Heart right ventricle (tissue), 16 donors: Measurements from ENCODE around the gene BRI3BP. TPM values are rescaled to one million over a fixed set of nuclear protein-coding genes. Genes with fewer than 3 reads are reported as not detected.

Experiments used
- ATAC-seq, 8 donors: fragments of 200-7000 bp; cut with Tn5 transposase; one replicate each; pipeline ENCODE4 v1.9.1; 2020; ENCODE audit warnings: mild to moderate bottlenecking in 8 of 8, moderate library complexity in 8 of 8, moderate number of reproducible peaks in 1 of 8
- DNase-seq, 2 donors: peaks; one replicate each; pipeline ENCODE4 v3.0.0-alpha.2; 2020
- H3K27ac ChIP-seq, 10 donors: fragments of 200-600 bp; sonication (generic) in 2 of 10; one replicate each; pipeline versions ENCODE4 v1.5.0 to v1.8.0; 2020 to 2022; ENCODE audit warnings: mild to moderate bottlenecking in 3 of 10
- H3K27me3 ChIP-seq, 7 donors: fragments of 200-600 bp; one replicate each; pipeline ENCODE4 v1.8.0; 2021 to 2022; ENCODE audit warnings: mild to moderate bottlenecking in 2 of 7
- H3K36me3 ChIP-seq, 9 donors: fragments of 200-600 bp; sonication (generic) in 1 of 9; one replicate each; pipeline versions ENCODE4 v1.5.0 to v1.8.0; 2020 to 2022; ENCODE audit warnings: mild to moderate bottlenecking in 2 of 9
- H3K4me1 ChIP-seq, 9 donors: fragments of 200-600 bp; sonication (generic) in 1 of 9; one replicate each; pipeline versions ENCODE4 v1.5.0 to v1.8.0; 2020 to 2022; ENCODE audit warnings: mild to moderate bottlenecking in 4 of 9
- H3K4me3 ChIP-seq, 10 donors: fragments of 200-600 bp; sonication (generic) in 2 of 10; one replicate each; pipeline versions ENCODE4 v1.5.0 to v1.8.0; 2020 to 2022; ENCODE audit warnings: mild to moderate bottlenecking in 7 of 10, moderate library complexity in 2 of 10
- H3K9me3 ChIP-seq, 11 donors: fragments of 200-600 bp in 10 of 11; sonication (generic) in 2 of 11; one replicate each; pipeline versions ENCODE4 v1.5.0 to v1.8.0; 2013 to 2022; ENCODE audit warnings: mild to moderate bottlenecking in 2 of 11, control low read depth in 1 of 11, moderate library complexity in 1 of 11
- WGBS, 2 donors: extraction: QIAGEN DNeasy Blood & Tissue Kit; methylation state at CpG; one replicate each; pipeline ENCODE4 v1.1.7; 2013; ENCODE audit warnings: inconsistent platforms in 1 of 2; 5-methylcytosine and 5-hydroxymethylcytosine counted together
- intact Hi-C, 10 donors: fragments of 100-400 bp; cut with DNase I; formaldehyde crosslinking; loops; one replicate each; pipeline versions ENCODE4 v1.11.1 to v1.14.2; 2022
- polyA plus RNA-seq, 2 donors: library from polyadenylated mRNA; stranded (reverse); fragments of 200-250 nt; gene quantifications; one replicate each; pipeline ENCODE4 v1.2.3, GENCODE V29; 2013
- total RNA-seq, 10 donors: library from RNA; stranded (reverse); fragmentation: NEBNext Ultra II Directional in 3 of 10; extraction: Animal tissue kit (Norgen Biotek cat#: 25700) in 3 of 10; gene quantifications; one replicate each; pipeline versions ENCODE4 v1.2.1 to v1.2.4, GENCODE V29; 2021 to 2023
- TF ChIP-seq, protein P1 (sequence below), 9 donors: fragments of 200-600 bp; sonication (generic) in 2 of 9; IDR thresholded peaks; one replicate each; pipeline versions ENCODE4 v1.5.0 to v1.8.0; 2021 to 2022; ENCODE audit warnings: antibody characterized with exemption in 9 of 9, mild to moderate bottlenecking in 5 of 9, moderate library complexity in 1 of 9
- donor health status: Arrhythmogenic right ventricular cardiomyopathy.
- donor health status: ischemic (EF 13 %, LVEDD 7.1; RV severe dilation, severe dysfunction).
- donor health status: healthy with polysubstance abuse.
- donor health status: DM: no; HTN: yes; CAD: no.
- donor health status: DM: no; HTN: no; CAD: no.
- donor health status: ischemic (EF 25% LVEDD 6.9; RV normal size, moderate dysfunction).
- donor health status: ischemic (EF 25% LVEDD 5.7; RV mildly dilated, moderate dysfunction).
- donor health status: healthy.
- donor health status: DM: yes; HTN: yes; CAD: no.
- donor health status: Ischemic cardiomyopathy.
- donor health status: ischemic (EF 35%, LVEDD 5.7; RV mildly dilated, moderate dysfunction).
- donor health status: nonischemic (EF 11% LVEDD 7.7; RV severe dilation, severe dysfunction).
- donor health status: DM: yes; HTN: yes; CAD: no.
- donor health status: PGD.
- donor health status: ischemic (EF 29% LVEDD 5.4; RV normal size, mild dysfunction).
- donor health status: nonischemic (EF 23%, LVEDD 6.1; RV moderate dilation, normal function).

BRI3BP gene
- total and polyA plus RNA-seq, 12 donors, result 1.3 to 4.9 (median 3.7) TPM

DNA sequence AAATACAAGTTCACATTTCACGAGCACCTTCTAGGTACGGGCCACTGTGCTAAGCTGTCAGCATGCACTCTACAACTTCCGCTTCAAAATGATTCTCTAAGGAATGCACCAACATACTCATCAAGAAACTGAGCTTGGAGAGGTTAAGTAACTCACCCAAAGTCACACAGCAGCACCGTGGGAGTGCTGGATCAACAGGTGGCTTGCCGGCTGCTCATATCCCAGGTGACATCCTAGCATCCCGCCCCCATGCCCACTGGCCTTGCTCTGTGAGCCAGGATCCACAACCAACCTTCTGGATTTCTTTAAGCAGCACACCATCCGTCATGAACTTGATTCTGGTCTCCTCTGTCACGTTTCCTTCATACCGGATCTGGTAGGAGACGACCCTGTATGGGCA lies 21.2 kb upstream of the BRI3BP start:
- intact Hi-C loops, result no loop called here
- H3K36me3 ChIP-seq, result peaks cover 0 to 93% (median 42%) of the 10 kb centered on the region in 9 donors
- no peaks in the 10 kb centered on the region for H3K4me1 ChIP-seq
- WGBS, 2 donors, result 92% methylated on average over 10 of the region's 10 CpGs
- ATAC-seq (no peak), DNase-seq (no peak)
- TF ChIP-seq, protein P1, sequence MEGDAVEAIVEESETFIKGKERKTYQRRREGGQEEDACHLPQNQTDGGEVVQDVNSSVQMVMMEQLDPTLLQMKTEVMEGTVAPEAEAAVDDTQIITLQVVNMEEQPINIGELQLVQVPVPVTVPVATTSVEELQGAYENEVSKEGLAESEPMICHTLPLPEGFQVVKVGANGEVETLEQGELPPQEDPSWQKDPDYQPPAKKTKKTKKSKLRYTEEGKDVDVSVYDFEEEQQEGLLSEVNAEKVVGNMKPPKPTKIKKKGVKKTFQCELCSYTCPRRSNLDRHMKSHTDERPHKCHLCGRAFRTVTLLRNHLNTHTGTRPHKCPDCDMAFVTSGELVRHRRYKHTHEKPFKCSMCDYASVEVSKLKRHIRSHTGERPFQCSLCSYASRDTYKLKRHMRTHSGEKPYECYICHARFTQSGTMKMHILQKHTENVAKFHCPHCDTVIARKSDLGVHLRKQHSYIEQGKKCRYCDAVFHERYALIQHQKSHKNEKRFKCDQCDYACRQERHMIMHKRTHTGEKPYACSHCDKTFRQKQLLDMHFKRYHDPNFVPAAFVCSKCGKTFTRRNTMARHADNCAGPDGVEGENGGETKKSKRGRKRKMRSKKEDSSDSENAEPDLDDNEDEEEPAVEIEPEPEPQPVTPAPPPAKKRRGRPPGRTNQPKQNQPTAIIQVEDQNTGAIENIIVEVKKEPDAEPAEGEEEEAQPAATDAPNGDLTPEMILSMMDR (IDR thresholded peaks at IDR 0.05), result no peak
- H3K27me3 ChIP-seq, result no peaks in the 10 kb centered on the region
- H3K4me3 ChIP-seq, result no peak overlapping the region
- no peaks in the 10 kb centered on the region for H3K9me3 ChIP-seq
- H3K27ac ChIP-seq, result no peak overlapping the region

DNA sequence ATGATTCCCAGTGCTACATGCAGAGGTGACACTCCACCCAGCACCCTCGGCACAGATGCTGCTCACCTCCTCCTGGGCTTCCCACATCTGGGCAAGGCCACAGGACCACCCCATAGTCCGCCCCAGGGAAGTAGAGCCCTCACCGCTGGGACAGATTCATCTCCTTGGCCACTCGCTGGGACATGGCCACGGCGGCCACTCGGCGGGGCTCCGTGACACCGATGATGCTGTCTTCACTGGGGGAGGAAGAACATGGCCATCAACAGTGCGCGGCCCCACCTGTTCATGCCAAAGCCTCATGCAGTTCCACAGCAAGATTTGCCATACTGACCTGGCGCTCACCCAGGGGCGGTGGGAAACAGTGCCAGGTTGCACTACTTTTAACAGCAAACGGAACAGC lies 18.2 kb upstream of the BRI3BP start:
- TF ChIP-seq, protein P1 (IDR thresholded peaks at IDR 0.05), result no peak
- H3K36me3 ChIP-seq, result peaks cover 0 to 93% (median 46%) of the 10 kb centered on the region in 9 donors
- no peak overlapping the region for H3K4me3 ChIP-seq
- no peak for ATAC-seq
- no peaks in the 10 kb centered on the region for H3K4me1 ChIP-seq
- intact Hi-C loops, result no loop called here
- DNase-seq, result no peak
- no peaks in the 10 kb centered on the region for H3K9me3 ChIP-seq
- no peak overlapping the region for H3K27ac ChIP-seq
- 97 to 99% methylated on average over 15 of the region's 15 CpGs for WGBS, 2 donors
- H3K27me3 ChIP-seq, result no peaks in the 10 kb centered on the region

DNA sequence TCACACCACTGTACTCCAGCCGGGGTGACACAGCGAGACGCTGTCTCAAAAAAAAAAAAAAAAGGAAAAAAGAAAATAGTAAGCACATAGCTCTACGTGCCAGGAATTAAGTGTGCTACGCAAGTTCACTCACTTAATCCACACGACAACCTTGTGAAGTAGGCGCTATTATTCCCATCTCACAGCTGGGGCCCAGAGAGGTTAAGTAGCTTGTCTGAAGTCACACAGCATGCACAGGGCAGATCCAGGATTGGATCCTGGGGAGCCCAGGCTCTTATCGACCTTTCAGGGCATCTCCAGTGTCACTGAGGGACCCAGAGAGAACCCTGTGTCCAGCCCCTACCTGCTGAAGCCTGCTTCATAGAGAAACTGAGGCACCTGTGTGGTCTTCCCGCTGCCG lies 16.4 kb upstream of the BRI3BP start:
- no peak for DNase-seq
- ATAC-seq, result no peak
- no peaks in the 10 kb centered on the region for H3K4me1 ChIP-seq

DNA sequence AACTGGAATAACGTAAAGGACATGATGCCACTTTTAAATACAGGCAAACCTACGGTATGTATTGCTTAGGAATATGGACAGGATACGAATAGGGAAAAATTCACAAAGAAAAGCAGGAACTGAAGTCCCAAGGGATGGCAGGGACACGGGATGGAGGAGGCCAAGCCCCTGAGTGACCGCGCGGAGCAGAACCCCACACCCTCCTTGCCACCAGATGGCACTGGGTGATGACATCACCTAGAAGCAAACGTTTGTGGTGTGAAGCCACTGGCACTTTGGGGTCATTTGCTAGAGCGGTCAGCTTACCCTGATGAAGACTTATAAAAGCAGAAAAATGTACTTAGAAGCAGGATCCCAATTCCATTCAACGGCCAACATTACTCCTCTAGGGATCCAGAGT lies 13.9 kb upstream of the BRI3BP start:
- intact Hi-C loops, result no loop called here
- no peaks in the 10 kb centered on the region for H3K27me3 ChIP-seq
- no peaks in the 10 kb centered on the region for H3K4me1 ChIP-seq
- no peak for ATAC-seq
- TF ChIP-seq, protein P1 (IDR thresholded peaks at IDR 0.05), result no peak
- H3K27ac ChIP-seq, result no peak overlapping the region
- H3K9me3 ChIP-seq, result no peaks in the 10 kb centered on the region
- no peak overlapping the region for H3K4me3 ChIP-seq
- H3K36me3 ChIP-seq, result peaks cover 0 to 100% (median 38%) of the 10 kb centered on the region in 9 donors
- DNase-seq, result no peak
- WGBS, 2 donors, result 70 to 77% methylated on average over 10 of the region's 10 CpGs

More for the DNA sequence above, 16.4 kb upstream of the BRI3BP start:
- no peaks in the 10 kb centered on the region for H3K27me3 ChIP-seq
- intact Hi-C loops, result no loop called here
- TF ChIP-seq, protein P1 (IDR thresholded peaks at IDR 0.05), result no peak
- no peak overlapping the region for H3K27ac ChIP-seq
- H3K9me3 ChIP-seq, result no peaks in the 10 kb centered on the region
- H3K4me3 ChIP-seq, result no peak overlapping the region
- 97 to 98% methylated on average over 9 to 10 of the region's 10 CpGs for WGBS, 2 donors
- peaks cover 0 to 93% (median 36%) of the 10 kb centered on the region in 9 donors for H3K36me3 ChIP-seq
